Measurements from ENCODE around the gene FRMD4B.

FRMD4B gene

GRCh38 chr3:69413551-69414207, 27.8 kb upstream of the FRMD4B start:
- Histone ChIP-seq H3K27me3 (ENCODE audit: insufficient read depth, poor library complexity, severe bottlenecking) (no peaks in the 10 kb centered on the region), H3K4me3 (replicated peaks; ENCODE audit: insufficient read depth, low read length) (no peak overlapping the region), H3K27ac (replicated peaks) (no peak overlapping the region)
- TF ChIP-seq GABPA (IDR thresholded peaks at IDR 0.05; ENCODE audit: low read depth) = no peak
- no peak for DNase-seq (ENCODE audit: low read depth in 1 of 2, low spot score in 1 of 2)

- no peak for DNase-seq (ENCODE audit: low read depth in 1 of 2, low spot score in 1 of 2)
- no peak overlapping the region for H3K27ac ChIP-seq (replicated peaks)
- no peaks in the 10 kb centered on the region for H3K27me3 ChIP-seq (ENCODE audit: insufficient read depth, poor library complexity, severe bottlenecking)
- no peak overlapping the region for H3K4me3 ChIP-seq (replicated peaks; ENCODE audit: insufficient read depth, low read length)
- TF ChIP-seq POLR2AphosphoS5 (IDR thresholded peaks at IDR 0.05; ENCODE audit: low read depth) (no peak), CTCF (IDR thresholded peaks at IDR 0.05; ENCODE audit: insufficient read depth, low read length) (no peak), REST (IDR thresholded peaks at IDR 0.05; ENCODE audit: insufficient replicate concordance, low read depth) (no peak), SPI1 (IDR thresholded peaks at IDR 0.05; ENCODE audit: borderline replicate concordance, low read depth) (no peak), GABPA (IDR thresholded peaks at IDR 0.05; ENCODE audit: low read depth) (no peak)
Measured at GRCh38 chr3:69411346-69411745, 25.5 kb upstream of the FRMD4B start.

DNA sequence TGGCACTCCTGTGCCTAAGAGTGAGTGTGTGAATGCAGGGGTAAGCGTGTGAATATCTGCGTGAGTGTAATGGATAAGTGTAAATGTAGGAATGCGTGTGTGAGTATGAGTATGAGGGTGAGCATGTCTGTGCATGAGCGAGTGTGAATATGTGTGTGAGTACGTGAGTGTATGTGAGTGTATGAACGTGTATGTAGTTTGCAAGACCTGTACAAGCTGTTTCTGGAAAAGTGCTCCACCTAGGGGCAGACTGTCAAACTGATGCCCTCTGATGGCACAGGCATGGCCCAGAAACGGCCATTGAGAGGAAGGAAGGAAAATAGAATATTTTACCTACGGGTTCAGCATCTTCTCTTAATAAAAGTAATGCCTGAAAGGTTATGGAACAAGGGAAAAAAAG, 24.4 kb upstream of the FRMD4B start:
- no peaks in the 10 kb centered on the region for H3K27me3 ChIP-seq (ENCODE audit: insufficient read depth, poor library complexity, severe bottlenecking)
- DNase-seq (ENCODE audit: low read depth in 1 of 2, low spot score in 1 of 2) = peak; percentile 22 to 77
- TF ChIP-seq POLR2AphosphoS5 (IDR thresholded peaks at IDR 0.05; ENCODE audit: low read depth) = no peak
- peak; percentile 88 for TF ChIP-seq CTCF (IDR thresholded peaks at IDR 0.05; ENCODE audit: insufficient read depth, low read length)
- H3K4me3 ChIP-seq (replicated peaks; ENCODE audit: insufficient read depth, low read length) = no peak overlapping the region
- H3K27ac ChIP-seq (replicated peaks) = no peak overlapping the region

DNA sequence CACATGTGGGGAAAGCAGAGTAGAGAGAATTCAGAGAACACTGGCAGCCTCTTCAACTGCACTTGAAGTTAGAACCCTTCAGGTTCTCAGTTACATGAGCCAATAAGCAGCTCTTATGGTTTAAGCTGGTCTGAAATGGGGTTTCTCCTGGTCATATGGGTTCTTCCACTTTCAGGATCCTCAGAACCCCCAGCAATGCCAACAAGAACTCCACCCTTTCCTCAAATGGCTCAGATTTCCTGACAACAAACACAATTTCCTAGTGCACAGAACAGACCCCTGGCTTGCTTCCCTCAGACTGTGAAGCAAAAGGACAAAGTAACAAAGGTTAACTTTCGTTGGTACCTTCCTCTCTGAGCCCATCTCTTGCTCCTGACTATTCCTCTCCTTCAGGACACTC, 23.9 kb upstream of the FRMD4B start:
- Histone ChIP-seq H3K4me3 (replicated peaks; ENCODE audit: insufficient read depth, low read length) (no peak overlapping the region), H3K27me3 (ENCODE audit: insufficient read depth, poor library complexity, severe bottlenecking) (no peaks in the 10 kb centered on the region), H3K27ac (replicated peaks) (no peak overlapping the region)
- TF ChIP-seq POLR2AphosphoS5 (IDR thresholded peaks at IDR 0.05; ENCODE audit: low read depth) = no peak
- TF ChIP-seq GABPA (IDR thresholded peaks at IDR 0.05; ENCODE audit: low read depth) = no peak
- no peak for TF ChIP-seq CTCF (IDR thresholded peaks at IDR 0.05; ENCODE audit: insufficient read depth, low read length)
- no peak for TF ChIP-seq SPI1 (IDR thresholded peaks at IDR 0.05; ENCODE audit: borderline replicate concordance, low read depth)
- TF ChIP-seq REST (IDR thresholded peaks at IDR 0.05; ENCODE audit: insufficient replicate concordance, low read depth) = no peak
- DNase-seq (ENCODE audit: low read depth in 1 of 2, low spot score in 1 of 2) = no peak
